ENCODE measurements around the gene PEAK1.

PEAK1 gene

DNA sequence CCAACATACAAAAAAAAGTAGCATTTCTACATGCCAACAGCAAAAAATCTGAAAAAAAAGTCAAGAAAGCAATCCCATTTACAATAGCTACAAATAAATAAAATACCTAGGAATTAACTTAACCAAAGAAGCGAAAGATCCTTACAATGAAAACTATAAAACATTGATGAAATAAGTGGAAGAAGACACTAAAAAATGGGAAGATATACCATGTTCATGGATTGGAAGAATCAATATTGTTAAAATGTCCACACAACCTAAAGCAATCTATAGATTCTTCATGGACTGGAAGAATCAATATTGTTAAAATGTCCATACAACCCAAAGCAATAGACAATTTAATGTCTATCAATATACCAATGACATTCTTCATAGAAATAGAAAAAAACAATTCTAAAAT lies 21.0 kb downstream of the PEAK1 start:
- no peak for TF ChIP-seq GATA2 (IDR thresholded peaks at IDR 0.05; ENCODE audit: low read depth, low read length)

DNA sequence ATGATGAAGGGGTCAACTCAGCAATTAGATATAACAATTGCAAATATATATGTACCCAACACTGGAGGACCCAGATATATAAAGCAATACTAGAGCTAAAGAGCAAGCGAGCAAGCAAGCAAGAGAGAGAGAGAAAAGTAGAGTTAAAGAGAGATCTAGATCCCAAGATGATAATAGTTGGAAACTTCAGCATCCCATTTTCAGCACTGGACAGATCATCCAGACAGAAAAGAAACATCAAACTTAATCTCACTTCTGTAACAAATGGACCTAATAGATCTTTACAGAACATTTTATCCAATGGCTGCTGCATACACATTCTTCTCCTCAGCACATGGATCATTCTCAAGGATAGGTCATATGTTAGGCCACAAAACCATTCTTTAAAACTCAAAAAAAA lies 23.2 kb downstream of the PEAK1 start:
- TF ChIP-seq GATA2 (IDR thresholded peaks at IDR 0.05; ENCODE audit: low read depth, low read length) (no peak), GATA3 (IDR thresholded peaks at IDR 0.05; ENCODE audit: low read depth, low read length) (no peak)

DNA sequence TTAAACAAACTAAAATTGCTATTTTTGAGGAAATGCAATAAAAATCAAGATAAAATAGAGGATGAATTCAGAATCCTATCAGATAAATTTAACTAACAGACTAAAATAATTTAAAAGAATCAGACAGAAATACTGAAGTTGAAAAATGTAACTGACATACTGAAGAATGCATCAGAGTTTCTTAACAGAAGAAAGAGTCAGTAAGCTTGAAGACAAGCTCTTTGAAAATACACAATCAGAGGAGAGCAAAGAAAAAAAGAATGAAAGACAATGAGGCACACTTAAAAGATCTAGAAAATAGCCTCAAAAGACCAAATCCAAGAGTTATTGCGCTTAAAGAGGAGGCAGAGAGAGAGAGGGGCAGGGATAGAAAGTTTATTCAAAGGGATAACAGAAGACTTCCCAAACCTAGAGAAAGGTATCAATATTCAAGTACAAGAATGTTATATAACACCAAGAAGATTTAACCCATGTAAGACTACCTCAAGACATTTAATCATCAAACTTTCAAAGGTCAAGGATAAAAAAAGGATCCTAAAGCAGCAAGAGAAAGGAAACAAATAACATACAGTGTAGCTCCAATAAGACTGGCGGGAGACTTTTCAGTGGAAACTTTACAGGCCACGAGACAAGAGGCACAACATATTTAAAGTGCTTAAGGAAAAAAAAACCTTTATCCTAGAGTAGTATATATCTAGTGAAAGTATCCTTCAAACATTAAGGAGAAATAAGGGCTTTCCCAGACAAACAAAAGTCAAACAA lies 24.7 kb downstream of the PEAK1 start:
- TF ChIP-seq GATA2 (IDR thresholded peaks at IDR 0.05; ENCODE audit: low read depth, low read length) (no peak), GATA3 (IDR thresholded peaks at IDR 0.05; ENCODE audit: low read depth, low read length) (no peak)

DNA sequence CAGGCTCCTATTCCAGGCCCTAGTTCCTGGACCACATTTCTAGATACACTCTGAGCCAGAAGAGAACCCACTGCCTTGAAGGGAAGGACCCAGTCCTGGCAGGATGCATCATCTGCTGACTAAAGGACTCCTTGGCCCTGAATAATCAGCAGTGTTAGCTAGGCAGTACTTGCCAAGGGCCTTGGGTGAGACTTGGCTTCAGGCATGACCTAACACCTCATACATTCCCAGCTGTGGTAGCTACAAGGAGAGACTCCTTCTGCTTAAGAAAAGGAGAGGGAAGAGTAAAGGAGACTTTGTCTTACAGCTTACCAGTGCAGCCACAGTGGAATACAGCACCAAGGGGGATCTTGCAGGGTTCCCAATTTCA lies 26.4 kb downstream of the PEAK1 start:
- no peak for TF ChIP-seq GATA3 (IDR thresholded peaks at IDR 0.05; ENCODE audit: low read depth, low read length)

DNA sequence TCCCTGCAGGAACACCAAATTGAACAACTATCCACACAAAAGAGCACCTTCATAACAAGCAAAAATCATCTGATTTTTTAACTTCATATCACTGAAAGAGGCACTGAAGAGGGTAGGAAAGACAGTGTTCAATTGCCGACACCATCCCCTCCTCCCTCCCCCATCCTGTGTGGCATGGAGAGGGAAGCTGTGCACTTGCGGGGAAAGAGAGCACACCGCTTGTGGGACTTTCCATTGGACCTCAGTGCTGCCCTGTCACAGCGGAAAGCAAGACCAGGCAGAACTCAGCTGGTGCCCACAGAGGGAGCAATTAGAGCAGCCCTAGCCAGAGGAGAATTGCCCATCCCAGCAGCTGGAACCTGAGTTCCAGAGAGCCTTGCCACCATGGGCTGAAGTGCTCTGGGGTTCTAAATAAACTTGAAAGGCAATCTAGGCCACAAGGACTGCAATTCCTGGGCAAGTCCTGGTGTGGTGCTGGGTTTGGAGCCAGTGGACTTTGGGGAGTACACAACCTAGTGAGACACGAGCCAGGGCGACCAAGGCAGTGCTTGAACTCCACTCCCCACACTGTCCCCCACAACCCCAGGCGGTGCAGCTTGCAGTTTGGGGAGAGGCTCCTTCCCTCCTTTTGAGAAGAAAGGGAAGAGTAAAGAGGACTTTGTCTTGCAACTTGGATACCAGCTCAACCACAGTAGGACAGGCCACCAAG lies 27.0 kb downstream of the PEAK1 start:
- TF ChIP-seq GATA3 (IDR thresholded peaks at IDR 0.05; ENCODE audit: low read depth, low read length) (no peak), GATA2 (IDR thresholded peaks at IDR 0.05; ENCODE audit: low read depth, low read length) (no peak)

DNA sequence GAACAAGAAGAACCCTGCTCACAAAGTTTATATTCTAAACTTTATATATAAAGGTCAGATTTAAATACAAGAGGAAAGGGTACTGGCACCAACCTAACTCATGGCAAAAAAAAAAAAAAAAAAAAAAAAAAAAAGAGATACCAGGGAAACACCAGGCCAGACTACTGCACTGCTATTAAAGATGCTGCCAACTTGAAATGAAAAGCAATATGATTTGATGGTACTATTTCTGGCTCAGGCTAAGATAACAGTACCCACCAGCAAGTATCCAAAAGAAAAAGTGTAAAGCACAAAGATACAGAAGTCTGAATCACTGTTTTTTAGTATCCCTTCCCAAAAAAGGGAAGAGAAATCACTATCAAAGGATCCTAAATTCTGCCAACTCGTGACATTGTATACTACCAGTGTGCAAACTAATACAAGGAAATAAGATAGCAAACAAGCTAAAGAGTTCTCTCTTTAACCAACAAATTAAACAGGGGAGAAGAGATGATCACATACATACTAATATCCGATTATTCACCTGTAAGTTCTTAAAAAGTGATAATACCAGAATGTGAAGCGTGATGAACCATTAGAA lies 28.4 kb downstream of the PEAK1 start:
- TF ChIP-seq GATA3 (IDR thresholded peaks at IDR 0.05; ENCODE audit: low read depth, low read length) (no peak), GATA2 (IDR thresholded peaks at IDR 0.05; ENCODE audit: low read depth, low read length) (no peak)

DNA sequence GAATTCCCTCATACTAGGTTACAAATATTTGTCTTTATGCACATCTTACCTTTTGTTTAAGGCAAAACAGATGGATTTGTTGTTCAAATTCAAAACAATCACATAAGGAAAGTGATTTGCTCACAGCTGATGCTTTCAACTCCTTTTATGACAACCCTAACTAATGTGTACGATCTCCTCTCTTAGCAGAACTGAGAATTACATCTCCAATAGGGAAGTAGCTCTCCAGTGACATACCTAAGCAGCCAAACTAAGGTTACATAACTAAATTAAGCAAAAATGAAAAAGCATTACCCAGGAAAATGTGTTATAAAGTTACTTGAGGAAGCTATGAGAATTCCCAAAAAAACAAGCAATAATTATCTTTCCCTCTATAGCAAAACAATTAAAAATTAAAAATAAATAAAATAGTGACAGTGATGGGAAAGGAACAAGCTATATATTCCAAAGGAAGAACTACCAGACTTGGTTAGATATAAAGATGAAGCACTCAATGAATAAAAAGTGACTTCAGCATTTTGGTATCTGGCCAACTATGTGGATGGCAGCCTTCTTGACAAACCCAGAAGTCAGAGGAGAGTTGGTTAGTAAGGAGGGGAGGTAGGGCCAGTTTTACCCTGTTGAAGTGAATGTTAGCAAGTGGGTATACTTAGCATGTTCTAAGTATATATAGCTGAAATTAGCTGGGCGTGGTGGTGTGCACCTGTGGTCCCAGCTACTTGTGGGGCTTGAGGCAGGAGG lies 32.4 kb downstream of the PEAK1 start:
- no peak for TF ChIP-seq GATA3 (IDR thresholded peaks at IDR 0.05; ENCODE audit: low read depth, low read length)
- TF ChIP-seq GATA2 (IDR thresholded peaks at IDR 0.05; ENCODE audit: low read depth, low read length): no peak

DNA sequence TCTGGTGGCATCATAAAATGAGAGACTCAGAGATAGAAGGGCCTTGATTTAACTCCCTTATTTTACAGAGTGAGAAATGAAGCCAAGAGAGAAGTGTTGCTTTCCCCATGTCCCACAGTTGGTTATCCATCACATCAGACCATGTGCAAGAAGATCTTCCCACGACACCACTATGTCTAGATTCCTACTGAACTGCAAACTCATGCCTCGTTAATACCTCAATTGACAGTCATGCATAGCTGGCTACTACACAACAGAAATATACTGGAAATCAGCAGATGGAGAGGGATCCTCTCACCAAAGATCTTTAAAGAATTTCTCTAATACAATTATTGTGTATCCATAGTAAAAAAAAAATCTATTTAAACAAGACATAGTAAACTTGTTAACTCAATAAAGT lies 33.3 kb downstream of the PEAK1 start:
- TF ChIP-seq GATA2 (IDR thresholded peaks at IDR 0.05; ENCODE audit: low read depth, low read length): no peak
- TF ChIP-seq GATA3 (IDR thresholded peaks at IDR 0.05; ENCODE audit: low read depth, low read length): no peak

DNA sequence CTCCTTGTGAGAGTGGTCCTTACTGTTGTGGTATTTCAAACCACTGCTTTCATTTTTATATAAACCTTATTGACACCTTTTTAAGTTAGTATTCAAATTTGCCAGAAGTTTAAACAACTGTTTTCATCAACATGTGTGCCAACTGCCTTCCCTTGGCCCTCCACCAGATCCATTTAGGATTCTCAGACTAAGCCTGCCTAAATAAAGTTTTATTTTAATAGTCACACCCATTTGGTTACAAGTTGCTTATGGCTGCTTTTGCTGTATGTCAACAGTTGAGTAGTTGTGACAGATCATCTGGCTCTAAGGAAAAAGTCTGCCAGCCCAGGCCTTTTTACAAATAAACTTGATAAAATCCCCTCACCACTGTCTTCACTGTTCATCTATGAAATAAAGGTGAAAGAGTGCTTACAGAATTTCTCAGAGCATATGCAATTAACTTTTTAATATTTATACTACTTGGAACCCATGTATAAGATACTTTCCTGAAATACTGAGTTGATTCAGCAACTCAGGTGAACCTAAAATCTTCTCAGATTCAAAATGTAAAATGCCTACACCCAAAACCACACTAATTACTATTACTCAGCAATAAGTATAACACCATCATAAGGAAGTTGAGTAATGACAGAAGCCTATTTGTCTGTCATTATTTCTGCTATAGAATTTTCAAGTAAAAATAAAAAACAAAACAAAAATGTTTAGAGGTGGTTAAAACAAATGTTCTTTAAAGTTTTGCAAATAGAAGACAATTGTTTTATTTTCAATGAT lies 35.1 kb downstream of the PEAK1 start:
- no peak for TF ChIP-seq GATA3 (IDR thresholded peaks at IDR 0.05; ENCODE audit: low read depth, low read length)
- TF ChIP-seq GATA2 (IDR thresholded peaks at IDR 0.05; ENCODE audit: low read depth, low read length): no peak

DNA sequence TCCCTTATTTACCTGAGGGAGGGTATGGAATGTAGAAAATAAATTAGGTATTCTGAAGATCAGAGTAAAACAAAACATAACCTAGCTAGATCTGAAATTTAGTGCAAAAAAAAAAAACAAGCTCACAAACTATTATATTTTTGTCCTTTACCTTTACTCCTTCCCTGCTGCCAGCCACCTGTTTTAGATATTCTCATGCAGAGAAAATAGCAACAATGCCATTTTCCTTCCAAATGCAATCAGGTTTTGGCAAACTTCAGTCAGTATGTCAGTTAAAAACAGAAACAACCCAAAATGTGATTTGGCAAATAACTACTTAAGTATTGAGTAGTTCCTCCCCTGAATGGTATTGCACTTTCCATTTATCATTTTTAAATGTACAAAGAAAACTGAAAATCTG lies 35.8 kb downstream of the PEAK1 start:
- TF ChIP-seq GATA3 (IDR thresholded peaks at IDR 0.05; ENCODE audit: low read depth, low read length): no peak
- TF ChIP-seq GATA2 (IDR thresholded peaks at IDR 0.05; ENCODE audit: low read depth, low read length): no peak

DNA sequence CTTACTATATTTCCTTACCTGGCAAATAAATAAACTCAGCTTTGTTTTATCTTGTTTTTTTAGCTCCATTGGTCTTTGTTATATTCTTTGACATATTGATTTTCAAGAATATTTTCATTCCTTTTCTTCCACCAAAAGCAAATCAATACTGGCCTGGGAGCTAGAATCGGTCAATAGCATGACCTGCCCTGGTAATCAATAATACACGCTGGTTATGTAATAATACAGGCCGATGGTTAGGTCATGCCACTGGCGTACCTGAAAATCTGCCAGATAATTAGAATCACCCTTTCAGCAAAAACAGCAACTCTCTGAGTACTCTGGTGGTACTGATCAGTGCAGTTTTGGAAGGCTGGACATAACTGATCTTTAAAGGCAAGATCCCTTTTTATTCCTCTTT lies 39.9 kb downstream of the PEAK1 start:
- TF ChIP-seq GATA2 (IDR thresholded peaks at IDR 0.05; ENCODE audit: low read depth, low read length) (no peak), GATA3 (IDR thresholded peaks at IDR 0.05; ENCODE audit: low read depth, low read length) (no peak)

DNA sequence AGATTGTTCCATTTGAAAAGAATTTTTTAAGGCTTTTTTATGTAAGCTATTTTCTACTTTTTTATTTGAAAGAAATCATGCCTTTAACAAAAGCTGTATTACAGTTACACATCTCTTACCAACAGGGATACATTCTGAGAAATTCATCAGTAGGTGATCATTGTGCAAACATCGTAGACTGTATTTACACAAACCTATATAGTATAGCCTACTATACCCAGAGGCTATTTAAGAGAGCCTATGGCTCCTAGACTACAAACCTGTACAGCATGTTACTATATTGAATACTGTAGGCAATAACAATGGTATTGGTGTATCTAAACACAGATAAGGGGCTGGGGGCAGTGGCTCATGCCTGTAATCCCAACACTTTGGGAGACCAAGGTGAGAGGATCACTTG lies 43.1 kb downstream of the PEAK1 start:
- no peak for TF ChIP-seq GATA3 (IDR thresholded peaks at IDR 0.05; ENCODE audit: low read depth, low read length)
- TF ChIP-seq GATA2 (IDR thresholded peaks at IDR 0.05; ENCODE audit: low read depth, low read length): no peak

DNA sequence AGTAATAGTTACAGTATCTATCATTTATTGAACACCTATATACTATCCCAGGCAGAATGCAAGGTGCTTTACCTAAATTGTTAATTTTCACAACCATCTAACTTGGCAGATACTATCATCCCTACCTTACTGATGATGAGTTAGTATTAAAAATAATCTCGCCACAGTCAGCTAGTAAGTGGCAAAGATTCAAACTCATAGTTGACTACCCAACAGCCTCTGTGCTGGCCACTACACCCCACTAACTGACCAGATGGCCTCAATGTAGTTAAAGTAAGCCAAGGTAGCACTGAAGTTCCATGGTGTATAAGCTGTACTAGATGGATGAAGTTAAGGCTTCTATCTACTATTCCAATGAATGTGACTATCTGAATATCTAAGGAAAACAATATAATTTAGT lies 44.8 kb downstream of the PEAK1 start:
- no peak for TF ChIP-seq GATA2 (IDR thresholded peaks at IDR 0.05; ENCODE audit: low read depth, low read length)
- TF ChIP-seq GATA3 (IDR thresholded peaks at IDR 0.05; ENCODE audit: low read depth, low read length): no peak

DNA sequence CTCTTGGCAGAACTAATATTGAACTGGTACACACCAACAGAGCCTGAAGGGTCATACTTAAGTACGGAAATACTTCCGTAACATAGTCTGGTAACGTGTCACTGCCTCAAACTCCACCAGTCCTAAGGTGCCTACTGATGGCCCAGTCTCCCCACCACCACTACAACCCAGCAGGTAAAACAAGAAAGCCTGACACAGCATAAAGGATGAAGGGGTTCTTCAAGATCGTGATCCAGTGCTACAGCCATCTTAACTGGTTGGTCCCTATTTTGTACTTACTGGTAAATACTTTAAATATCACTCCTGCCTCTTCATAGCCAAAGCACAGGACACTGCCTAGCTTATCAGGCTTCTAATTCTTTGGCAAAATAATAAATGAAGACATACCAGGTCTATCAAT lies 46.5 kb downstream of the PEAK1 start:
- TF ChIP-seq GATA2 (IDR thresholded peaks at IDR 0.05; ENCODE audit: low read depth, low read length) (no peak), GATA3 (IDR thresholded peaks at IDR 0.05; ENCODE audit: low read depth, low read length) (no peak)

Data from SH-SY5Y (cell line).